ENCODE results near the gene NACC2. TPM values are rescaled to one million over a fixed set of nuclear protein-coding genes. Genes with fewer than 3 reads are reported as not detected.

The NACC2 gene
- total and polyA plus RNA-seq, 2 of the 8 experiments (the other 6 are each of a cell fraction or from before 2014, with no cell fraction given), result 8.3 to 14.0 TPM

DNA sequence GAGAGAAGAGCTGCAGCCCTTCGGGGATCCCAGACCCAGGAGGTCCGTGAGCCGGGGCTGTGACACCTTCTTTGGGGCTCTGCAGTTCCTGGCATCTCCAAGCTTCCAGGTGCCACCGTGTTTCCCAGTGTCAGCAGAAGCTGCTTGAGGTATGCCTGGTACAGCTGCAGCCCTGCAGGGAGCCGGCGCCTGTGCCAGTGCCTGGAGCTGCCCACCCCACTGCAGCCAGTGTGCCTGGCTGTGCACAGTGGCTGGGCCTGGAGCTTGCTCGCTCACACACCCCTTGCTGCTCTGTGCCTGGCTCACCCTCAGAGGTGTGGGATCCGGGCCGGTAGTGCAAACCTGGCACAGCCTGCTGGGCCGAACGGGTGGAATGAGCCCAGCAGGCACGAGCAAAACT lies 65.5 kb downstream of the NACC2 start:
- H3K56ac ChIP-seq (replicated peaks; ENCODE audit: insufficient read length, low read depth, low read length), result no peak overlapping the region
- H3K23me2 ChIP-seq (ENCODE audit: low read depth, low read length), result peaks cover 1% of the 10 kb centered on the region; the same call in 1 of the 2 replicates
- no peaks in the 10 kb centered on the region; a peak in 1 of 4 replicates for H3K79me2 ChIP-seq (ENCODE audit: control insufficient read depth in 1 of 2, insufficient read depth in 2 of 2, low read length in 2 of 2)
- WGBS, 2 experiments (ENCODE audit: extremely low coverage in 1 of 2, insufficient coverage in 1 of 2, insufficient read length in 1 of 2, insufficient replicate concordance in 2 of 2, low coverage in 1 of 2, low lambda C conversion rate in 2 of 2, missing lambda C conversion rate in 1 of 2), result 96% methylated on average over 11 of the region's 12 CpGs; no CpG with 5 or more reads in 1 of the 2 experiments
- no peaks in the 10 kb centered on the region for H3K4me1 ChIP-seq (replicated peaks in 1 of 4; ENCODE audit: control insufficient read depth in 3 of 4, insufficient read depth in 4 of 4, low read length in 3 of 4)
- no peak overlapping the region for H3K14ac ChIP-seq (ENCODE audit: insufficient read length)
- no peak overlapping the region for H2BK12ac ChIP-seq (ENCODE audit: low read depth, low read length)
- H2BK5ac ChIP-seq (ENCODE audit: low read depth, low read length), result no peak overlapping the region
- no peak overlapping the region for H2BK15ac ChIP-seq (ENCODE audit: low read length)
- H2BK120ac ChIP-seq (replicated peaks; ENCODE audit: low read depth, low read length), result no peak overlapping the region
- no peak for DNase-seq (ENCODE audit: low read depth in 1 of 2, low spot score in 2 of 2)
- no peak overlapping the region for H3K4me2 ChIP-seq (ENCODE audit: insufficient read depth in 1 of 2, low read depth in 2 of 2, low read length in 2 of 2)
- H3K79me1 ChIP-seq (ENCODE audit: low read depth, low read length), result no peaks in the 10 kb centered on the region
- H3K23ac ChIP-seq (ENCODE audit: insufficient read length), result no peak overlapping the region
- CTCF ChIA-PET (ENCODE audit: partially characterized antibody), result interaction anchor here (0.9 to 1.7 kb wide), 3 partner anchors 9 to 19 kb away, joined by 3 to 4 read pairs (median 4); no protein-coding TSS in a partner anchor
- no peak overlapping the region for H3K4me3 ChIP-seq (ENCODE audit: extremely low read depth in 1 of 4, insufficient read depth in 2 of 4, low read depth in 3 of 4, low read length in 4 of 4)
- H3K36me3 ChIP-seq (ENCODE audit: control insufficient read depth in 2 of 4, insufficient read depth in 4 of 4, low read length in 3 of 4), result peaks cover 0 to 3% (median 0%) of the 10 kb centered on the region in 4 experiments; a peak in 1 of 8 replicates
- H2AK5ac ChIP-seq (ENCODE audit: low read depth, low read length), result no peak overlapping the region
- H4K20me1 ChIP-seq (replicated peaks in 1 of 2; ENCODE audit: control insufficient read depth in 1 of 2, insufficient read depth in 2 of 2, low read length in 2 of 2), result no peaks in the 10 kb centered on the region
- no peaks in the 10 kb centered on the region for H3K27me3 ChIP-seq (replicated peaks in 1 of 4; ENCODE audit: control insufficient read depth in 3 of 4, extremely low read depth in 1 of 4, insufficient read depth in 3 of 4, low read length in 3 of 4)
- H4K5ac ChIP-seq (ENCODE audit: insufficient read length, low read depth, low read length), result no peak overlapping the region
- H2AFZ ChIP-seq (ENCODE audit: low read length), result no peak overlapping the region
- no peak overlapping the region for H3K18ac ChIP-seq (ENCODE audit: extremely low read depth, low read length)
- H3K27ac ChIP-seq (ENCODE audit: low read depth, low read length), result no peak overlapping the region
- no peak overlapping the region for H3K4ac ChIP-seq (replicated peaks; ENCODE audit: insufficient read length, low read depth, low read length)
- POLR2A ChIA-PET (ENCODE audit: partially characterized antibody), result interaction anchor here (1.4 kb wide), 1 partner anchor 28 kb away, joined by 3 read pairs; no protein-coding TSS in a partner anchor
- 0 out of 2 replicates have a peak overlapping the region, but pooled peaks have one; percentile 25 for H4K8ac ChIP-seq (ENCODE audit: extremely low read depth, insufficient read depth, low read length)
- FAIRE-seq, result no peak
- peaks cover 2 to 12% of the 10 kb centered on the region in 2 experiments; a peak in 1 of 4 replicates for H3K9me3 ChIP-seq (ENCODE audit: insufficient read depth in 2 of 2, low read depth in 1 of 2, low read length in 1 of 2)
- H2BK20ac ChIP-seq (ENCODE audit: low read length), result no peak overlapping the region
- H3K9ac ChIP-seq (replicated peaks in 1 of 4; ENCODE audit: extremely low read depth in 1 of 4, low read depth in 3 of 4, low read length in 3 of 4), result no peak overlapping the region
- no peak overlapping the region for H4K91ac ChIP-seq (replicated peaks; ENCODE audit: insufficient read length, low read length)
- TF ChIP-seq TBP (IDR thresholded peaks at IDR 0.05; ENCODE audit: low read depth, low read length) (no peak), POLR2AphosphoS5 (IDR thresholded peaks at IDR 0.05; ENCODE audit: low read depth, low read length) (no peak), CBX5 (IDR thresholded peaks at IDR 0.05; ENCODE audit: low read depth, low read length) (no peak), CTBP2 (IDR thresholded peaks at IDR 0.05; ENCODE audit: borderline replicate concordance, insufficient read depth, insufficient read length, low read length) (no peak), JUND (IDR thresholded peaks at IDR 0.05; ENCODE audit: low read length) (no peak), GTF2F1 (IDR thresholded peaks at IDR 0.05; ENCODE audit: borderline replicate concordance, low read depth, low read length) (no peak), SIRT6 (IDR thresholded peaks at IDR 0.05; ENCODE audit: low read length) (no peak), BACH1 (IDR thresholded peaks at IDR 0.05; ENCODE audit: low read length) (no peak), RXRA (IDR thresholded peaks at IDR 0.05; ENCODE audit: insufficient read depth, low read depth, low read length) (no peak), EZH2 (IDR thresholded peaks at IDR 0.05; ENCODE audit: low read depth, low read length, severe bottlenecking) (no peak)
- TF ChIP-seq, protein P1, sequence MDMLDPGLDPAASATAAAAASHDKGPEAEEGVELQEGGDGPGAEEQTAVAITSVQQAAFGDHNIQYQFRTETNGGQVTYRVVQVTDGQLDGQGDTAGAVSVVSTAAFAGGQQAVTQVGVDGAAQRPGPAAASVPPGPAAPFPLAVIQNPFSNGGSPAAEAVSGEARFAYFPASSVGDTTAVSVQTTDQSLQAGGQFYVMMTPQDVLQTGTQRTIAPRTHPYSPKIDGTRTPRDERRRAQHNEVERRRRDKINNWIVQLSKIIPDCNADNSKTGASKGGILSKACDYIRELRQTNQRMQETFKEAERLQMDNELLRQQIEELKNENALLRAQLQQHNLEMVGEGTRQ (IDR thresholded peaks at IDR 0.05; ENCODE audit: low read length), result no peak
